ENCODE data around the gene UXS1. TPM values are rescaled to one million over a fixed set of nuclear protein-coding genes. Genes with fewer than 3 reads are reported as not detected.
"Not testable (repeated sequence)": the region's sequence is repeated elsewhere in the genome, so short reads cannot be mapped to it uniquely, and the experiment has no call there.

Gene UXS1
- 21.4 and 28.4 TPM in 2 replicates for total RNA-seq

GRCh38 chr2:106193977-106194778 lies at the start of gene UXS1:
Gene UXS1, minus strand, starts transcription at chr2:106194301. Its CDS starts 60 bp downstream, at chr2:106194241.
- DNase-seq (ENCODE audit: low read depth in 2 of 2) = peak; percentile 92 to 97

GRCh38 chr2:106239491-106239890 lies 45.4 kb upstream of the UXS1 start:
- not testable (repeated sequence) for DNase-seq (ENCODE audit: low read depth in 2 of 2)

DNA sequence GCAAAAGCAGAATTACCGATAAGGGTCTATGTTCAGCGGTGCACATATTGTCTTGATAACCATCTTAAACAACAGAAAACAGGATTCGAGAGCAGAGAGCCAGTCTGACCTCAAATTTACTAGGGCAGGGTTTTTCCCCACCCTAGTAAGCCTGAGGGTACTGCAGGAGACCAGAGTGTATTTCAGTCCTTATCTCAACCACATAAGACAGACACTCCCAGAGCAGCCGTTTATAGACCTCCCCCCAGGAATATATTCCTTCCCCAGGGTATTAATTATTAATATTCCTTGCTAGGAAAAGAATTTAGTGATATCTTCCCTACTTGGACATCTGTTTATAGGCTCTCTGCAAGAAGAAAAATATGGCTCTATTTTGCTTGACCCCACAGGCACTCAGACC lies 41.3 kb upstream of the UXS1 start:
- DNase-seq (ENCODE audit: low read depth in 2 of 2) = not testable (repeated sequence)

DNA sequence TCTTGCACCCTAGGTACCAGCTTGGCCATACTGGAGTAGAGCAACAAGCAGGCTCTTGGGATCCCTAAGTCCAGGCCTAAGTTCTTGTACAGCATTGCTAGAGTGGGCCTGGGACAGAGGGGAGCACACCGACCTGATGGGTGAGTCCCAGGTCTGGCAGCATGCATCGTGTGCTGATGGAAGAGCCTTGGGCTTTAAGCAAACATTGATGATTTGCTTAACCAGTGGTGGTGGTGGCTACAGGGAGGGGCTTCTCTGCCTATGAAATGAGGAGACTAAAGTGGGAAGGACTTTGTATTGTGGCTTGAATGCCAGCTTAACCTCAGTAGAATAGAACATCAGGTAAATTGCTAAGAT lies 39.2 kb upstream of the UXS1 start:
- no peak for DNase-seq (ENCODE audit: low read depth in 2 of 2)

DNA sequence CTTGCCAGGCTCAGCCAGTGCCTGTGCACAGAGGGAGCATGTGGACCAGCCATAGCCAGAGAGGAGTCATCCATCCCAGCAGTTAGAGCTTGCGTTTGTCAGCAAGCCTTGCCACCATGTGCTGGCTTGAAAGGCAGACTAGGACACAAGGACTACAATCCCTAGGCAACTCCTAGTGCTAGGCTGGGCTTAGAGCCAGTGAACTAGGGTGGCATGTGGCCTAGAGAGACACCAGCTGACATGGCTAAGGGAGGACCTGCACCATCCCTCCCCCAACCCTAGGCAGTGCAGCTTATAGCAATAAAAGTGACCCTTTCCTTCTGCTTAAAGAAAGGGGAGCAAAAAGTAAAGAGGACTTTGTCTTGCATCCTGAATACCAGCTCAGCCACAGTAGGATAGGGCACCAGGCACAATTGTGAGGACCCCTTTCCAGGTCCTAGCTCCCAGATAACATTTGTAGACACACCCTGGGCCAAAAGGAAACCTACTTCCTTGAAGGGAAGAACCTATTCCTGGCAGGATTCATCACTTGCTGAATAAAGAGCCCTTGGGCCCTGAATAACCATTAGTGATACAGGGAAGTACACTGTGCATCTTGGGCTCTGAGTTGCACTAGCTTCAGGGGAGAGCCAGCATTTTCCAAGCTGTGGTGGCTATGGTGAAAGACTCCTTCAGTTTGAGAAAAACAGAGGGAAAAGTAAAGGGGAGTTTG lies 38.7 kb upstream of the UXS1 start:
- no peak for DNase-seq (ENCODE audit: low read depth in 2 of 2)

- DNase-seq (ENCODE audit: low read depth in 2 of 2) = no peak
Observed at GRCh38 chr2:106223347-106223746, 29.2 kb upstream of the UXS1 start.

GRCh38 chr2:106222057-106222456 lies 28.0 kb upstream of the UXS1 start:
- not testable (repeated sequence) for DNase-seq (ENCODE audit: low read depth in 2 of 2)

DNA sequence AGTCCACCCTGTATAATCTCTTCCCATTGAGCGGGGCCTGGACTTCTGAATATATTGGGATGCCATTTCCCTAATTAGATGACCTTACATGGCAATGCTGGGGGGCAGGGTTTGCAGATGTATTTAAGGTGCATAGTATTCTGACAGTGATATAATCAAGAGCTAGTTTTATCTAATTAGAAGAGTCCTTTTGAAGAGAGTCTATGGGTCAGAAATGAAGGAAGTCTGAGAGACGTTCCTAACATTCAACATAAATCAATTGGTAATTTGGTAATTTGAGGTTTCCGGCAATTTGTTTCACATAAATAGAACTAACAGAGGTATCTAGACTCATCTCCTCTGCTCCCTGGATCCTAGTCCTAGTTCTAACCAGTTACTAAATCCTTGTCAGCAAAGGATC lies 25.7 kb upstream of the UXS1 start:
- DNase-seq (ENCODE audit: low read depth in 2 of 2) = no peak

DNA sequence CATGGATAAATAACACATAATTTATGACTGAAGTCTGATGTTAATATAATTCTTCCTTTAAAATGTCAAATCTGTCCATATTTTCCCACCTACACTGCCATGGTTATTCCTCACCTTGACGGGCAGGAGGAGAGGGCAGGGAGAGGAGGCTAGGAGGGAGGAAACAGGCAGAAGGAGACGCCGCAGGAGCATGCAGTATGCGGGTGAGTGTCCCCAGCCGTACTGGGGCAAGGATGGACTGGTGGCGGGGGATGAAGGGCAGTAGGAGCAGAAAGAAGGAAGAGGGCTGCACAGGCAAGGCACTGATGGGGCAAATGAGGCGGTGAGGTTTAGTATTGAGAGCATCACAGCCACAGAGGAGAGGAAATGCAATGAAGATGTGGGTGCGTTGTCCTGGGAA lies 25.1 kb upstream of the UXS1 start:
- not testable (repeated sequence) for DNase-seq (ENCODE audit: low read depth in 2 of 2)

GRCh38 chr2:106208874-106209273 lies 14.8 kb upstream of the UXS1 start:
- DNase-seq (ENCODE audit: low read depth in 2 of 2) = no peak

GRCh38 chr2:106208399-106208798 lies 14.3 kb upstream of the UXS1 start:
- no peak for DNase-seq (ENCODE audit: low read depth in 2 of 2)

GRCh38 chr2:106207246-106207645 lies 13.1 kb upstream of the UXS1 start:
- no peak for DNase-seq (ENCODE audit: low read depth in 2 of 2)

GRCh38 chr2:106205488-106205887 lies 11.4 kb upstream of the UXS1 start:
- no peak for DNase-seq (ENCODE audit: low read depth in 2 of 2)

GRCh38 chr2:106204551-106204950 lies 10.4 kb upstream of the UXS1 start:
- DNase-seq (ENCODE audit: low read depth in 2 of 2) = not testable (repeated sequence)

DNA sequence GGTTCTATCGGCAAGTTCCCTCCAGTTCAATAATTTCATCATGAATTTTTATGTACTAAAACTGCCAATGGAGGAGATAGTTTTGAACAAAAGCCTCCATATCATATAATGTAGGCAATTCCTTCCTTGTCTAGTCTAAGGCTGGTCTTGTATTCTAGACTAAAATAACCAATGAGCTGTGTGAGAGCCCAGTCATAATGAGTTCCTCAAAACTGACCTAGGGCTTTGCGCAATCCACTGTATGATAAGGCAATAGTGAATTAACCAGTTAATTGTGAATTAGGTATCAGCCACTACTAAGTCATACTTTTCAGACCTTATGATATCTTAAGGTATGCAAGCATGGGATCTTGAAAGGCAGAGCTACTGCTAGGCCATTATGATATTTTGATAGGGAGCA lies 7.6 kb upstream of the UXS1 start:
- no peak for DNase-seq (ENCODE audit: low read depth in 2 of 2)

GRCh38 chr2:106197878-106198277 lies 3.8 kb upstream of the UXS1 start:
- DNase-seq (ENCODE audit: low read depth in 2 of 2) = peak; percentile 15 to 81

- DNase-seq (ENCODE audit: low read depth in 2 of 2) = no peak
Observed at GRCh38 chr2:106195981-106196380, 1.9 kb upstream of the UXS1 start.

- DNase-seq (ENCODE audit: low read depth in 2 of 2) = no peak
Observed at GRCh38 chr2:106195456-106195855, 1.4 kb upstream of the UXS1 start.

GRCh38 chr2:106193690-106193976 lies 468 bp downstream of the UXS1 start:
- no peak for DNase-seq (ENCODE audit: low read depth in 2 of 2)

- peak in 1 of 2 donors; percentile 63 for DNase-seq (ENCODE audit: low read depth in 2 of 2)
Observed at GRCh38 chr2:106192752-106193689, 1.1 kb downstream of the UXS1 start.

- no peak for DNase-seq (ENCODE audit: low read depth in 2 of 2)
Observed at GRCh38 chr2:106191511-106192016, 2.5 kb downstream of the UXS1 start.
